Gastrocnemius medialis (tissue), 4 donors: Measurements from ENCODE around the gene OR51B4. TPM values are rescaled to one million over a fixed set of nuclear protein-coding genes. Genes with fewer than 3 reads are reported as not detected.

Experiments
- ATAC-seq, 2 donors: fragments of 150-250 bp; one replicate each; pipeline ENCODE4 v1.9.1; 2016
- DNase-seq, 2 donors: peaks; one replicate each; pipeline ENCODE4 v3.0.0-alpha.2; 2019
- H3K27ac ChIP-seq, 4 donors: fragments of 200-600 bp; sonication (generic); 1 replicate in 1 of 4; 2 replicates in 3 of 4; pipeline ENCODE4 v1.5.1; 2016 to 2018; ENCODE audit warnings: mild to moderate bottlenecking in 2 of 4, moderate library complexity in 1 of 4
- H3K27me3 ChIP-seq, 3 donors: fragments of 200-600 bp; sonication (generic) in 2 of 3; 1 replicate in 1 of 3; 2 replicates in 2 of 3; pipeline versions ENCODE4 v1.5.1 to v1.6.0; 2016 to 2019; ENCODE audit warnings: mild to moderate bottlenecking in 1 of 3, moderate library complexity in 1 of 3
- H3K36me3 ChIP-seq, 2 donors: fragments of 200-600 bp; sonication (generic) in 1 of 2; one replicate each; pipeline ENCODE4 v1.5.1; 2017 to 2018
- H3K4me1 ChIP-seq, 2 donors: fragments of 200-600 bp; sonication (generic) in 1 of 2; one replicate each; pipeline ENCODE4 v1.5.1; 2016 to 2017; ENCODE audit warnings: mild to moderate bottlenecking in 2 of 2
- H3K4me3 ChIP-seq, 4 donors: fragments of 200-600 bp; sonication (generic) in 3 of 4; 1 replicate in 1 of 4; 2 replicates in 3 of 4; pipeline ENCODE4 v1.5.1; 2016 to 2019; ENCODE audit warnings: mild to moderate bottlenecking in 2 of 4
- H3K9me3 ChIP-seq, 3 donors: fragments of 200-600 bp; sonication (generic) in 2 of 3; 1 replicate in 1 of 3; 2 replicates in 2 of 3; pipeline ENCODE4 v1.5.1; 2016 to 2019
- POLR2A ChIP-seq, 2 donors: fragments of 450-650 bp; IDR thresholded peaks; one replicate each; pipeline ENCODE4 v1.6.1; 2017; ENCODE audit warnings: antibody characterized with exemption in 2 of 2, mild to moderate bottlenecking in 2 of 2, moderate library complexity in 2 of 2
- in situ Hi-C, 4 donors: fragments of 200-750 bp; cut with MboI; loops; one replicate each; pipeline versions ENCODE4 v1.15.0 to v1.8.0; 2017; ENCODE audit warnings: low sequenced_read_pairs in 4 of 4
- intact Hi-C: fragments of 100-400 bp; cut with DNase I; formaldehyde crosslinking; loops from one replicate; pipeline ENCODE4 v1.15.1; 2023; ENCODE audit warnings: low total_unique reads
- total RNA-seq, 4 donors: library from RNA; depleted of rRNA; stranded (reverse); fragments of >200 nt; gene quantifications; one replicate each; pipeline versions ENCODE4 v1.1.0 to v1.2.3, GENCODE V29; 2016
- TF ChIP-seq, protein P1 (sequence below), 5 experiments: fragments of 450-650 bp in 3 of 5; fragments of 200-600 bp in 2 of 5; sonication (generic) in 2 of 5; IDR thresholded peaks in 4 of 5; conservative IDR thresholded peaks in 1 of 5; 1 replicate in 4 of 5; 2 replicates in 1 of 5; pipeline ENCODE4 v1.5.1; 2016 to 2019; ENCODE audit warnings: antibody characterized with exemption in 5 of 5, mild to moderate bottlenecking in 3 of 5, moderate library complexity in 3 of 5

The OR51B4 gene
- total RNA-seq, 4 donors from 2014 or later, result not detected

DNA sequence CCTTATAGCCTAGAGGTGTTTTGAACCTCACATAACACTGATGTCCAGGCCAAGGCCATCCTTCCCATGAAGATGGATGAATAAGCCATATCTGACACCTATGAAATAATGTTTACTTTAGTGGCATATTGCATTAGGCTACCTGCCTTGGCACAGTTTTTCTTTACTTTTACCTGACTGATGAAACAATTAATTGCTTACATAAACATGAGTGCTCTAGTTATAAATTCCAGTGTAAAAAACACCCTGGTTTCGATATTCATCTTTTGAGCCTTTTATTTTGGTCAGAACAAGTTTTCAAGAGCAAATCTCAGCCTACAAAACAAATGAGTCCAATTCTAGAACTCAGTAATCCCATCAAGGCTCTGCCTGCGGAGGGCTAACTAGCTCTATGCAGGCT is 25.0 kb downstream of the OR51B4 start:
- no peak for DNase-seq
- in situ Hi-C loops (no loop called here), intact Hi-C loops (no loop called here)
- Histone ChIP-seq H3K36me3 (no peaks in the 10 kb centered on the region), H3K4me1 (no peaks in the 10 kb centered on the region), H3K27me3 (no peaks in the 10 kb centered on the region), H3K9me3 (no peaks in the 10 kb centered on the region), H3K27ac (no peak overlapping the region), H3K4me3 (no peak overlapping the region)
- TF ChIP-seq, protein P1, sequence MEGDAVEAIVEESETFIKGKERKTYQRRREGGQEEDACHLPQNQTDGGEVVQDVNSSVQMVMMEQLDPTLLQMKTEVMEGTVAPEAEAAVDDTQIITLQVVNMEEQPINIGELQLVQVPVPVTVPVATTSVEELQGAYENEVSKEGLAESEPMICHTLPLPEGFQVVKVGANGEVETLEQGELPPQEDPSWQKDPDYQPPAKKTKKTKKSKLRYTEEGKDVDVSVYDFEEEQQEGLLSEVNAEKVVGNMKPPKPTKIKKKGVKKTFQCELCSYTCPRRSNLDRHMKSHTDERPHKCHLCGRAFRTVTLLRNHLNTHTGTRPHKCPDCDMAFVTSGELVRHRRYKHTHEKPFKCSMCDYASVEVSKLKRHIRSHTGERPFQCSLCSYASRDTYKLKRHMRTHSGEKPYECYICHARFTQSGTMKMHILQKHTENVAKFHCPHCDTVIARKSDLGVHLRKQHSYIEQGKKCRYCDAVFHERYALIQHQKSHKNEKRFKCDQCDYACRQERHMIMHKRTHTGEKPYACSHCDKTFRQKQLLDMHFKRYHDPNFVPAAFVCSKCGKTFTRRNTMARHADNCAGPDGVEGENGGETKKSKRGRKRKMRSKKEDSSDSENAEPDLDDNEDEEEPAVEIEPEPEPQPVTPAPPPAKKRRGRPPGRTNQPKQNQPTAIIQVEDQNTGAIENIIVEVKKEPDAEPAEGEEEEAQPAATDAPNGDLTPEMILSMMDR (IDR thresholded peaks at IDR 0.05 in 4 of 5, conservative IDR thresholded peaks at IDR 0.05 in 1 of 5), result no peak
- TF ChIP-seq POLR2A (IDR thresholded peaks at IDR 0.05), result no peak
- ATAC-seq, result no peak

DNA sequence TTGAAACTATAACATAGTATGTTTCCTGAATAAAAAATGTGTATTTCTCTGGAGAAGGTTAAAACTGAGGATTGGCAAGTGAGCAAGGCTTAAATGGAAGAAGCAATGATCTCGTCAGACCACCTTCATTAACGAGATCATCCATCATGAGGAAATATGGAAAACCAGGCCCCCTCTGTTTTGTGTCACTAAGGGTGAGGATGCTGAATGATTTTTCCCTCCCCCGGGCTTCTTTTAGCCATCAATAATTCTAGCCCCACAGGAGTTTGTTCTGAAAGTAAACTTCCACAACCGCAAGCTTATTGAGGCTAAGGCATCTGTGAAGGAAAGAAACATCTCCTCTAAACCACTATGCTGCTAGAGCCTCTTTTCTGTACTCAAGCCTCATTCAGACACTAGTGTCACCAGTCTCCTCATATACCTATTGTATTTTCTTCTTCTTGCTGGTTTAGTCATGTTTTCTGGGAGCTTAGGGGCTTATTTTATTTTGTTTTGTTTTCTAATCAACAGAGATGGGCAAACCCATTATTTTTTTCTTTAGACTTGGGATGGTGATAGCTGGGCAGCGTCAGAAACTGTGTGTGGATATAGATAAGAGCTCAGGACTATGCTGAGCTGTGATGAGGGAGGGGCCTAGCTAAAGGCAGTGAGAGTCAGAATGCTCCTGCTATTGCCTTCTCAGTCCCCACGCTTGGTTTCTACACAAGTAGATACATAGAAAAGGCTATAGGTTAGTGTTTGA is 26.2 kb downstream of the OR51B4 start:
- intact Hi-C loops (no loop called here), in situ Hi-C loops (no loop called here)
- H3K9me3 ChIP-seq, result no peaks in the 10 kb centered on the region
- ATAC-seq (no peak), DNase-seq (no peak)
- H3K4me1 ChIP-seq, result no peaks in the 10 kb centered on the region
- no peak overlapping the region for H3K27ac ChIP-seq
- no peak overlapping the region for H3K4me3 ChIP-seq
- TF ChIP-seq POLR2A (IDR thresholded peaks at IDR 0.05), result no peak
- TF ChIP-seq, protein P1 (IDR thresholded peaks at IDR 0.05 in 4 of 5, conservative IDR thresholded peaks at IDR 0.05 in 1 of 5), result no peak
- H3K36me3 ChIP-seq, result no peaks in the 10 kb centered on the region
- H3K27me3 ChIP-seq, result no peaks in the 10 kb centered on the region

DNA sequence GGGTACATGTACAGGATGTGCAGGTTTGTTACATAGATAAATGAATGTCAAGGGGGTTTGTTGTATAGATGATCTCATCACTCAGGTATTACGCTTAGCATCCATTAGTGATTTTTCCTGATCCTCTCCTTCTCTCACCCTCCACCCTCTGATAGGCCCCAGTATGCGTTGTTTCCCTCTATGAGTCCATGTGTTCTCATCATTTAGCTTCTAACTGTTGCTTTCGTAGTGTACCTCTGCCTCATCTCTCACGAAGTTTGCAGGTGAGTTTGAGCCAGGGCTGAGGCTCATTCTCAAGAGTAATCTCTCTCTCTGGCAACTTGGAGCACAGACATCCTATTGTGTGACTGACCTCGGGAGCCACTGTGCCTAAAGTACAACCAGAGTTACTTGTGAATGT is 27.4 kb downstream of the OR51B4 start:
- DNase-seq (no peak), ATAC-seq (no peak)
- Histone ChIP-seq H3K27ac (no peak overlapping the region), H3K9me3 (no peaks in the 10 kb centered on the region), H3K4me3 (no peak overlapping the region), H3K27me3 (no peaks in the 10 kb centered on the region), H3K36me3 (no peaks in the 10 kb centered on the region), H3K4me1 (no peaks in the 10 kb centered on the region)
- TF ChIP-seq POLR2A (IDR thresholded peaks at IDR 0.05), result no peak
- TF ChIP-seq, protein P1 (IDR thresholded peaks at IDR 0.05 in 4 of 5, conservative IDR thresholded peaks at IDR 0.05 in 1 of 5), result no peak
- in situ Hi-C loops, result no loop called here
- intact Hi-C loops, result no loop called here

DNA sequence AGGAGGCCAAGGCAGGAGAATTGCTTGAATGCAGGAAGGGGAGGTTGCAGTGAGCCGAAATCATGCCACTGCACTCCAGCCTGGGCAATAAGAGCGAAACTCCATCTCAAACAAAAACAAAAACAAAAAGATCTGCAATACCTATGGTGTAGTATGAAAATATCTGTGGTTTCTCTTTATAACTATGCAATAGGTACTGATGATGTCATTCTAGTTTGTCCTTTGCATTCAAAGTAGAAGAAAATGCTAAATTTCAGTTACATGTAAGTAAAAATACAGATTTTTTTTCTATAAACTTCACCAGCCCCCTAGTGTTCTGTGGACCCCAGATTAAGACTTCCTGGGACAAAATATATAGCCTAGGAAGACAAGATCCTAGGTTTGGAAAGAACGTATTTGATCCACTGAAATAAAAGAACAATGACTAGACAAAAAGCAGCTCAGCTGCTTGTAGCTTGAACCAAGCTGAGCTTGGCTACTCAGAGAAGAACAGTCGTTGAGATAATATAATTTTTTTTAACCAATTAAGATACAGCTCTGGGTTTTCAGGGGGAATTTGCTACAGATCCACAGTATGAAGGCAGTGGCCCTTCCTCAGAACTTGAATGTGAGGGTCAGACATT is 29.2 kb downstream of the OR51B4 start:
- Histone ChIP-seq H3K4me1 (no peaks in the 10 kb centered on the region), H3K9me3 (no peaks in the 10 kb centered on the region), H3K27me3 (no peaks in the 10 kb centered on the region), H3K4me3 (no peak overlapping the region), H3K27ac (no peak overlapping the region), H3K36me3 (no peaks in the 10 kb centered on the region)
- TF ChIP-seq, protein P1 (IDR thresholded peaks at IDR 0.05 in 4 of 5, conservative IDR thresholded peaks at IDR 0.05 in 1 of 5), result no peak
- no peak for TF ChIP-seq POLR2A (IDR thresholded peaks at IDR 0.05)
- ATAC-seq (no peak), DNase-seq (no peak)
- in situ Hi-C loops, result no loop called here
- intact Hi-C loops, result no loop called here
